Measurements from ENCODE around the gene RFT1. TPM values are rescaled to one million over a fixed set of nuclear protein-coding genes. Genes with fewer than 3 reads are reported as not detected.

The RFT1 gene
- total RNA-seq, 1 experiment from 2014 or later, result 26.3 TPM

GRCh38 chr3:53120336-53120735 is 9.9 kb downstream of the RFT1 start (continued):
- TF ChIP-seq, protein P1, sequence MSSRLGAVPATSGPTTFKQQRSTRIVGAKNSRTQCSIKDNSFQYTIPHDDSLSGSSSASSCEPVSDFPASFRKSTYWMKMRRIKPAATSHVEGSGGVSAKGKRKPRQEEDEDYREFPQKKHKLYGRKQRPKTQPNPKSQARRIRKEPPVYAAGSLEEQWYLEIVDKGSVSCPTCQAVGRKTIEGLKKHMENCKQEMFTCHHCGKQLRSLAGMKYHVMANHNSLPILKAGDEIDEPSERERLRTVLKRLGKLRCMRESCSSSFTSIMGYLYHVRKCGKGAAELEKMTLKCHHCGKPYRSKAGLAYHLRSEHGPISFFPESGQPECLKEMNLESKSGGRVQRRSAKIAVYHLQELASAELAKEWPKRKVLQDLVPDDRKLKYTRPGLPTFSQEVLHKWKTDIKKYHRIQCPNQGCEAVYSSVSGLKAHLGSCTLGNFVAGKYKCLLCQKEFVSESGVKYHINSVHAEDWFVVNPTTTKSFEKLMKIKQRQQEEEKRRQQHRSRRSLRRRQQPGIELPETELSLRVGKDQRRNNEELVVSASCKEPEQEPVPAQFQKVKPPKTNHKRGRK (CRISPR knock-in tag; IDR thresholded peaks at IDR 0.05; ENCODE audit: borderline replicate concordance), result no peak
- TF ChIP-seq ZNF423 (CRISPR knock-in tag; IDR thresholded peaks at IDR 0.05), result no peak
- no peak for TF ChIP-seq TCF7 (CRISPR knock-in tag; IDR thresholded peaks at IDR 0.05; ENCODE audit: low read depth)
- TF ChIP-seq OVOL2 (CRISPR knock-in tag; IDR thresholded peaks at IDR 0.05; ENCODE audit: borderline replicate concordance), result no peak
- no peak for TF ChIP-seq CDX4 (CRISPR knock-in tag; IDR thresholded peaks at IDR 0.05; ENCODE audit: borderline replicate concordance)
- no peak for TF ChIP-seq FOXJ3 (CRISPR knock-in tag; IDR thresholded peaks at IDR 0.05; ENCODE audit: borderline replicate concordance)
- no peak for TF ChIP-seq CBFB (CRISPR knock-in tag; IDR thresholded peaks at IDR 0.05; ENCODE audit: low read depth)
- no peak for TF ChIP-seq HMGXB4 (CRISPR knock-in tag; IDR thresholded peaks at IDR 0.05)
- TF ChIP-seq JAZF1 (CRISPR knock-in tag; IDR thresholded peaks at IDR 0.05), result no peak

GRCh38 chr3:53116956-53117355 is 13.3 kb downstream of the RFT1 start:
- no peaks in the 10 kb centered on the region for H3K9me3 Mint-ChIP-seq
- ATAC-seq (no peak), DNase-seq (ENCODE audit: low spot score) (no peak)
- H3K4me3 Mint-ChIP-seq, result no peak overlapping the region
- H3K27me3 Mint-ChIP-seq (ENCODE audit: low read depth), result no peaks in the 10 kb centered on the region
- H3K36me3 Mint-ChIP-seq, result peaks cover 27% of the 10 kb centered on the region
- H3K4me1 Mint-ChIP-seq, result no peaks in the 10 kb centered on the region
- no peak for TF ChIP-seq USF2 (CRISPR knock-in tag; IDR thresholded peaks at IDR 0.05)
- TF ChIP-seq, protein P2, sequence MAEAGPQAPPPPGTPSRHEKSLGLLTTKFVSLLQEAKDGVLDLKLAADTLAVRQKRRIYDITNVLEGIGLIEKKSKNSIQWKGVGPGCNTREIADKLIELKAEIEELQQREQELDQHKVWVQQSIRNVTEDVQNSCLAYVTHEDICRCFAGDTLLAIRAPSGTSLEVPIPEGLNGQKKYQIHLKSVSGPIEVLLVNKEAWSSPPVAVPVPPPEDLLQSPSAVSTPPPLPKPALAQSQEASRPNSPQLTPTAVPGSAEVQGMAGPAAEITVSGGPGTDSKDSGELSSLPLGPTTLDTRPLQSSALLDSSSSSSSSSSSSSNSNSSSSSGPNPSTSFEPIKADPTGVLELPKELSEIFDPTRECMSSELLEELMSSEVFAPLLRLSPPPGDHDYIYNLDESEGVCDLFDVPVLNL (CRISPR knock-in tag; IDR thresholded peaks at IDR 0.05; ENCODE audit: borderline replicate concordance, low read depth), result no peak
- TF ChIP-seq ZNF416 (CRISPR knock-in tag; IDR thresholded peaks at IDR 0.05), result no peak
- no peak for TF ChIP-seq NFE2L1 (CRISPR knock-in tag; IDR thresholded peaks at IDR 0.05)
- no peak for TF ChIP-seq MYBL2 (CRISPR knock-in tag; IDR thresholded peaks at IDR 0.05)
- TF ChIP-seq ZNF219 (CRISPR knock-in tag; IDR thresholded peaks at IDR 0.05; ENCODE audit: borderline replicate concordance), result no peak
- no peak for TF ChIP-seq SP1 (CRISPR knock-in tag; conservative IDR thresholded peaks at IDR 0.05)
- no peak for TF ChIP-seq ELF4 (CRISPR knock-in tag; IDR thresholded peaks at IDR 0.05; ENCODE audit: low read depth)
- no peak for TF ChIP-seq E2F1 (CRISPR knock-in tag; IDR thresholded peaks at IDR 0.05)
- CTCF ChIA-PET, result interaction anchor here (1.0 to 1.2 kb wide), 2 partner anchors 13 to 42 kb away, joined by 3 read pairs; no protein-coding TSS in a partner anchor
- no peak overlapping the region for H3K27ac Mint-ChIP-seq
- POLR2A ChIA-PET, result no interaction called here

Data from WTC11 (cell line).